Effector CD8-positive, alpha-beta T cell (primary cell): ENCODE data around the gene INPP5B.
"Not testable (repeated sequence)": the region's sequence is repeated elsewhere in the genome, so short reads cannot be mapped to it uniquely, and the experiment has no call there.

Source experiments
- DNase-seq: peaks from one replicate; lab custom pipeline; 2025; lab: John Stamatoyannopoulos, UW
- total RNA-seq, 4 experiments: gene quantifications; one replicate each; lab custom pipeline; 2026; lab: John Stamatoyannopoulos, UW

The INPP5B gene
- total RNA-seq: 71.9 to 120 (median 90.0) reads per million in 4 experiments

DNA sequence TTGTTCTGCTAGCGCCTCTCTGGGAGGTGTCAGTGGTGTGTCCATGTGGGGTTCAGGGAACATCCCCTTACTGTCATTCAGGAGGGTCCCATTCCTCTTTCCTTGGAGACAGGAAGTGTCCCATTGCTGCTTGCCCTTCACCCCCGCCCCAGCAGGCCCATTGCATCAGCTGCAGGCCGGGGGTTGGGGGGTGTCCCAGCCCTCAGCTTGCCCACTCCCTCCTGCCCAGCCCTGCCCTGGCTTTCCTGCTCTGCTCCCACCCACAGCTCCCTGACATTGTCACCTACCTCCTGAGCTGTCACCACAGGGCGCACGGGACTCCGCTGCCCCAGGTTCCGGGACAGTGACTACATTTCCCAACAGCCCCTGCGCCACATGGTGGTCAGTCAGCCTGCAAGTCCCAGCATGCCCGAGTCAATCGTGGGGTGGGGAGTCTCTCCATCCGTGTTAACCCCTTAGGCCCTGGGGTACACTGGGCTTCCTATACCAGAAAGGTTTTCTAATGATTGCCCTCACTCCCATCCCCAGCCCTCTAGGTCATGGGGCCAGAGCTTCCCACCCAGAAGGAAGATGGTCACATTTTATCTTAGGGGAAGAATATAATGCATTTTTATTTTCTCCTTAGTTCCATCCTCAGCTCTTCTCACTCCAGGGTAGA, at the start of gene INPP5B:
Gene INPP5B, minus strand, starts transcription at position 351 of the 658 bp plus-strand sequence. CDS start 745 bp downstream, outside the sequence.
- peak; percentile 51 for DNase-seq

DNA sequence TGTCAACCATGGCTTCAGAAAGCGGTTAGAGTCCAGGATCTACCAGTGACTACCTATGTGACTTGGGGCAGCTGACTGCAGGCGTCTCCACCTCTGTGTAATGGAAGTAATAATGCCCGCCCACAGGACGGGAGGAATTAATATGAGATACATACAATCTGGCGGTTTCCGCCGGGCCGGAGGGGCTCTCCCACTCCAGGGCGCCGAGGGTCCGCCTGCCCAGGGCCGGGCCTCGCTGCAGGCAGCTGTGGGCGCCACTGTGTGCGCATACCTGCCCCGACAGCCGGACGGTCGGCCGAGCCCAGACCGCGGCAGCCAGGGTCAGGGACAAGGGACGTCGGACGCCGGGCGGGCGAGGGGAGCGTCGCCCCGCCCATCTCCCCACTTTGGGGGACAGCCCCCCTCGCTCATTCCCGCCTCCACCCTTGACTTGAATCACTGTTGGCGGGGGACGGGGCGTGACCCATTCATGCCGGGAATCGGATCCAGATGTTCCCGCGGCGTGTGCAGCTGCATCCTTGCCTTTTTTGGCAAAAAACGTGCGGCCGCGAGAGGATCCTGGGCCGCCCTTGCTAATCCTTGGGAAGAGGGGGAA, 49.0 kb upstream of the INPP5B start:
- DNase-seq: no peak

DNA sequence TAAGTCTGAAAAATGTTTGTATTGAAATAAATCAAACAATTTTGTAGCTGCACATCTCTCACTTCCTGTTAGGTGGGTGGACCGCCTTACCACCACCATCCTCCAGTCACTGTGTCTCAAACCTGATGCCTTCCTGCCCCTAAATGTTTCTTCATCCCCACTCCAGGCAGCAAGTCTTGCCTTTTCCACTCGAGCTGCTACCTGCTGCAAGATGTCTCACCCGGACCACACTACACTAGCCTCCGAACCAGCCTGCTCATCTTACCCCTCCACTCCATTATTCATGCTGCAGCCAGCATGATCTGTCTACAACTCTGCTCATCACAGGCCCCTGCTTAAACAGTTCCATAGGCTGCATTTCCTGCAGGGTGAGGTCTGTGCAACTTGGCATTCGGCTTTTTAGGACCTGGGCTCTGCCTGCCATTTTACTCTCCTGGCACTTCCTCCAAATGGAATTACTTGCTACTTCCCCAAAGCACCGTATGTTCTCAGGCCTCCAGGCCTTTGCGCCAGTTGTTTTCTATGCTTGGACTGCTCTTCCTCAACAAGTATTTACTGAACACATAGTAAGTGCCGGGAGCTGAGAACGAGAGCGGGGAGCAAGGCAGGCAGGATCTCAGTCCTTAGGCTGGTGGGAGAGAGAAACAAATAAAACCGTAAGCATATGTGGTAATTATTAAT, 48.2 kb upstream of the INPP5B start:
- no peak for DNase-seq

GRCh38 chr1:37989361-37989930, 42.6 kb upstream of the INPP5B start:
- no peak for DNase-seq

DNA sequence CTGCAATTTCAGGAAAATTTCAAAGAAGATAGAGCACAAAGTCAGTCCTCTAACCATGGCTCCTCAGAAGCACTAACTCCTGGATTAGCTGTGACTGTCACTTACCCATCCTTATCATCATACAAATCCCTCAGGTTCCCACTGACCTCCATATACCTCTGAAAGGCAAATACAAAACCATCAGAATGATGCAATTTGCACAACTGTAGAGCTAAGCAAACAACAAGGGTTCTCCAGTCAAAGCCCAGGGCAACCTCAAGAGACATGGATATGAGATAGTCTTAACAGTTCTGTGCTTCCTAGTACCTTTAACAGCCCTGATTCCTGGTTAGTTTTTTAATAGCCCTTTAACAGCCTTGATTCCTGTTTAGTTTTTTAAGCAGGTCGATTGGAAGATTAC, 40.8 kb upstream of the INPP5B start:
- DNase-seq: no peak

DNA sequence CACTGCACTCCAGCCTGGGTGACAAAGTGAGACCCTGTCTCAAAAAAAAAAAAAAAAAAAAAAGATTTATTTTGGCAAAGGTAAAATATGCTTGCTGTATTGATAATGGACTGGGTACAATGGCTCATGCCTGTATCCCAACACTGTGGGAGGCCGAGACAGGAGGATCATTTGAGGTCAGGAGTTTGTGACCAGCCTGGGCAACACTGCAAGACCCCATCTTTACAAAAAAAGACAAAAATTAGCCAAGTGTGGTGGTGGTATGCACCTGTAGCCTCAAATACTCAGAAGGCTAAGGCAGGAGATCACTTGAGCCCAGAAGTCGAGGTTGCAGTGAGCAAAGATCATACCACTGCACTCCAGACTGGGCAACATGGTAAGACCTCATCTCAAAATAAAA, 36.7 kb upstream of the INPP5B start:
- DNase-seq: no peak

DNA sequence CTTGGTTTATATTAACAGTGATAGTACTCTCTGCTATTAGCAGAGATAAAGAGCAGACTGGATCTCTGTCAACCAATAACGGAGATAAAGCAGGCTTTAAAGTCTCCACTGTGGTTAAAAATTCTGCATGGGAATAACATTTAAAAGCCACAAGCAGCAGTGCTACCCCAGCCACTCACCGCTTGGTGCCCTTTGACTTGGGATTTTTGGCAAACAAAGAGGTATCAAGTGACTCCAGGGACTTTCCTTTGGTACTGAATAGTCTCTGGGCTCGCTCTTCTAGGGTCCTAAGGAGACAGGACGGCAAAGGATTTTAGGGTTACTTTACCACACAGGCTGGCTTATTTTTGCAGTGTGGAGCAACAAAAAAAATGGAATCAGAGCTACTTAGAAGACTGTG, 31.7 kb upstream of the INPP5B start:
- no peak for DNase-seq

DNA sequence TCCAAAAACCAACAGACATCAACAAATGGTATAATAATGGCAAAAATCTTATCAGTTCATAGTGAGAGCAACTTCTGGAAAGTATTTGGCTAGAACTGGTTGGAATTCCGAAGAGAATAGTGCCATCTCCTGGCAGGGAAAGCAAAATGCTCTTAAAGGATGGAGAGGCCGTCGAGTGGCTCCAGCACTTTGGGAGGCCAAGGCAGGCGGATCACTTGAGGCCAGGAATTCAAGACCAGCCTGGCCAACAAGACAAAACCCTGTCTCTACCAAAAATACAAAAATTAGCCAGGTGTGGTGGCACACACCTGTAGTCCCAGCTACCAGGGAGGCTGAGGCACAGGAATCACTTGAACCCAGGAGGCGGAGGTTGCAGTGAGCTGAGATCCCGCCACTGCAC, 28.2 kb upstream of the INPP5B start:
- DNase-seq: not testable (repeated sequence)

DNA sequence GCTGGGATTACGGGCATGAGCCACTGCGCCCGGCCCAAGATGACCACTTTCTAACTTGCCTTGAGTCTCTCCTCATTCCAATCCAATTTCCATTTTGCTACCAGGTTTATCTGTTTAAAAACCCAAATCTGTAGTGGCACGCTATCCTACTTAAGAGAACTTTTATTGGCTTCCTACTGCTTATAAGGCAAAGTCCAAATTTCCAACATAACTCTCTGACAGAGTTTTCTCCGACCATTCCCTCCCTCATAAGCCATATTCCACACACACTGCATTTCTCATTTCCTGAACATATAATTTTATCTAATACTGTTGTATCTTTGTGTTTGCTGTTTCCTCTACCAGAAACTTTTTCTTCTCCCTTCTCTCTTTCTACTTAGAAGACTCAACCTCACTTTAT, 27.7 kb upstream of the INPP5B start:
- DNase-seq: no peak

- DNase-seq: not testable (repeated sequence)
Measured at GRCh38 chr1:37973684-37974083, 26.8 kb upstream of the INPP5B start.

- no peak for DNase-seq
Measured at GRCh38 chr1:37965301-37965700, 18.4 kb upstream of the INPP5B start.

- DNase-seq: not testable (repeated sequence)
Measured at GRCh38 chr1:37964106-37964505, 17.3 kb upstream of the INPP5B start.

- DNase-seq: no peak
Measured at GRCh38 chr1:37958690-37959089, 11.8 kb upstream of the INPP5B start.

GRCh38 chr1:37955685-37956084, 8.8 kb upstream of the INPP5B start:
- no peak for DNase-seq

GRCh38 chr1:37954316-37954971, 7.6 kb upstream of the INPP5B start:
- no peak for DNase-seq

DNA sequence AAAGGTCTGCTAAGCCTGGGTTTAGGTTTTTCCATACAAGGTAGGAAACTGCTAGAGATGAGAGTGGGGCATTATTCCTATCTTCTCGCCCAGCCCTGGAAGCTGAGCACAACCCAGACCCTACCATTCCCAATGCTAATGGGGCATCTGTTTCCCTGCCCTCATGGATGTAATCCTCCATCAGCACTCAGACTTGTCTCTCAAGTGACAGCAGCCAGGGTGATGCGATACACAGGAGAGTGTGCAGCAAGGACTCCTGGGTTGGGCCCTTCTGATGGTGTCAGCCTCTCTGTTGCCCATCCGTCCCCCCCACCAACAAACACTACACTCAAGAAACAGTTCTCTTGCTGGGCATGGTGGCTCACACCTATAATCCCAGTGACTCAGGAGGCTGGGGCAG, 5.9 kb upstream of the INPP5B start:
- no peak for DNase-seq

GRCh38 chr1:37951783-37952624, 5.2 kb upstream of the INPP5B start:
- no peak for DNase-seq

GRCh38 chr1:37951041-37951782, 4.4 kb upstream of the INPP5B start:
- no peak for DNase-seq

DNA sequence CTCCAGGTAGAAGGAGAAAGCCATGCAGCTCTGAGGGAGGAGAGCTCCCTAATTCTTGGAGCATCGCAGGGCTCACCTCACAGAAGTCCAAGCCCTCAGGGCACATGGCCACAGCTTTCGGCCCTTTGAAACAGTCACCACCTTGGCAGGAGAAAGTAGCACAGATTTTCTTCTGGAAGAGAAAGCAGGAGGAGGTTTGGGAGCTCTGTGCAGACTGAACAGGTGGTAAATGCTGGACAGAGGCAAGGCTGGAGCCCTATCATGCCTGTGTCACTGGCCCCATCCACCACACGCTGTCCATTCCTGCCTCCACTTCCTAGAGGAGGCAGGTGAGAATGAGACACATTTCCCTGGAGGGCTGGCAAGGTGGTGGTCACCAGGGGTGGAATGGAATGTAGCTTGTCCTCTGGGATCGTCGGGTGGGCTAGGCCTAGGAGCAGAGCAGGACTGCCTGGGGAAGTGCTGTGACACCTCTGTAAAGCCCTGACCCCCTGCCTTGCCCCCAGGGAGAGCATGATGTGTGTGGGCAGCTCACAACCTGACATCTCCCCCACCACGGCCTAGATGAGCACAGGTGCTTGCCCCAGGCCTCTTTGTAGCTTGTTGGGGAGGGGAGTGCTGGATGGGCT, 2.8 kb upstream of the INPP5B start:
- no peak for DNase-seq

GRCh38 chr1:37948841-37949240, 2.0 kb upstream of the INPP5B start:
- DNase-seq: no peak
